CD4-positive, alpha-beta T cell treated with Interleukin-2 at 100 ng/mL for 4 hours (primary cell): ENCODE measurements around the gene PODN.

Source experiments
- DNase-seq: peaks from one replicate; pipeline ENCODE4 v3.0.0-alpha.2; 2020; ENCODE audit warnings: low spot score

Gene PODN

DNA sequence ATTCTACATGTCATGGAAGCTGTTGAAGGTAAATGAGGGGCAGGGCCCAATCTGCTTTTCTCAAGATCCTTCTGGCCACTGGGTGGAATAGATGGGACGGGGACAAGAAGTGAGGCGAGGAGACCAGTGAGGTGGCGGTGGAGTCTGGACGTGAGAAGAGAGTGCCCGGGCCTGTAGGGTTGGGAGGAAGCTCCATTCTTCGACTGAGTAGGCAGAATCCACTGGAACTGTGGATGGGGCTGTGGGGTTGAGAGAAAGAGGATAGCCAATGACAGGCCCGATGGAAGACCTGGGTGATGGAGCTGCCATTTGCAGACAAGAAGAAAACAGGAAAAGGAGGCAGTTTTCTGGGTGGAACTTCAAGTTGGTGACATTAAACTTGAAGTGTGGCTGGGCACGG, 70.2 kb downstream of the PODN start:
- no peak for DNase-seq

DNA sequence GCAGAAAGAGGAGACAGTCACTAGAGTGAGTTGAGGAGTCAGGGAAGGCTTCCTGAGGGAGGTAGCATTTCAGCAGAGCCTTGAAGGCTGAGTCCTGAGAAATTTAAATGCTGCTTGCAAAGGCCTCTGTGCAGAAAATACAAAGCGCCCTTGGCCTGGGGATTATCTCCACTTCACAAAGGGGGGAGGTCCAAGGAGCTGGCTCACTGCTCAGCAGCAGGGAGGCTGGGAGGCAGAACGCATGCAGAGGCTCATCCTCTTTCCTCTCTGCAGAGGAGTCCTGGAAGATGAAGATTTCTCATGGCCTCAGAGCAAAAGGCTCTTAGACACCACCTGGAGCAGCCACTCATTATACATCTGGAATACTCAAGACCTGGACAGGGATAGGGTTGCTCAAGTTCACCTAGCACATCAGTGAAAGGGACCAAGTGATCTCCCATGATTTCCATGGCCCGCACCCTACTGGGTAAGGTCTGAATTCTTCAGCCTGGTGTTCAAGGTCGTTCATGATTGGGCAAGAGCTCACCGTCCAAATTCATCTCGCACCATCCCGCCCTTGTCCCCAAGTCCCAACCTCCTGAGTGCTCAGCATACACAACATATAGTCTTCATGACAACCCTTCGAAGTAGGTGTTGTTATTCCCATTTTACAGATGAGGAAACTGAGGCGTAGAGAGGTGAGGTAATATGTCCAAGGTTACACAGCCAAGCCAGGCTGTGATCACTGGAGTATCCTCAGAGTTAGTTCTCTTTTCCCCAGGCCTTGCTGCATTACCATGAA, 71.4 kb downstream of the PODN start:
- no peak for DNase-seq

DNA sequence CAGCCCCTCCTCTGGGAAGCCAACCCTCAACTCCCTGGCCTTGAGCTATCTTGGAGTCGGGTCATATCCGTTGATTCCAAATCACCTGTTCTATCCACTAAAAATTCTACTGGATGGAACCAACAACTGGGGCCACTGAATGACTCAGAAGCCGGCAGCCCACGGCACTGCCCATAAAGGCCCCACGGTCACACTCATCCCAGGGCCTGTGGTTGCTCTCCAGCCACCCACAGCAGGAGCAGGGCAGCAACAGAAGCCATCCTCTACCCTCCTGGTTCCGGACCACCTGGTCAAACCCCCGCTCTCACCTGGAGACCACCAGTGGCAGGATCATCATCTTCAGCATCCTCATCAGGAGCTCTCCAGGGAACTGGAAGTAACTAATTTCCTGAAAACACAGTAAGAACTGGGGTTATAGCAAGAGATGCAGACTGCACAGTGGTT, 72.1 kb downstream of the PODN start:
- DNase-seq, result no peak
